GM04503 (cell line): Measurements from ENCODE around the gene UPF2.
"Not testable (repeated sequence)": the region's sequence is repeated elsewhere in the genome, so short reads cannot be mapped to it uniquely, and the experiment has no call there.

Experiments
- DNase-seq: peaks from one replicate; pipeline ENCODE4 v3.0.0-alpha.2; 2012; ENCODE audit warnings: low read depth

UPF2 gene

GRCh38 chr10:11901833-11902475 lies 140.7 kb downstream of the UPF2 start:
- DNase-seq: no peak

DNA sequence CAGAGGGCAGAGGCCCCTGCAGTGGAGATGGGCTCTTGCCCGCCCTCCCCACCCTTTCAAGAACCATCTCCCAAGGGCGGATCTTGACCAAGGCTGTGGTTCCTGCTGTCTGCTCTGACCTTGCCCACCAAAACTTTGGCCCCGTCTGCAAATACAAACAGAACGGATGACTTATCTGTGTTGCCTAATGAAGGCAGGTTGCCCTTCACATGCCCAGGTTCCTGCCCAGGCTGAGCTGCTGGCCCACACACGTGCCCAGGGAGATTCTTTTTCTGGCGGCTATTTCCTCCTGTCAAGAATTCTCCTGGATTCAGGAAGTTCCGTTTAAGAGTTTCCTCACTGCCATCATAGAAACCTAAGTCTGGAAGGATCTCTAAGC lies 141.2 kb downstream of the UPF2 start:
- DNase-seq: no peak

- DNase-seq: no peak
These were observed 141.6 kb downstream of the UPF2 start for GRCh38 chr10:11901036-11901301.

DNA sequence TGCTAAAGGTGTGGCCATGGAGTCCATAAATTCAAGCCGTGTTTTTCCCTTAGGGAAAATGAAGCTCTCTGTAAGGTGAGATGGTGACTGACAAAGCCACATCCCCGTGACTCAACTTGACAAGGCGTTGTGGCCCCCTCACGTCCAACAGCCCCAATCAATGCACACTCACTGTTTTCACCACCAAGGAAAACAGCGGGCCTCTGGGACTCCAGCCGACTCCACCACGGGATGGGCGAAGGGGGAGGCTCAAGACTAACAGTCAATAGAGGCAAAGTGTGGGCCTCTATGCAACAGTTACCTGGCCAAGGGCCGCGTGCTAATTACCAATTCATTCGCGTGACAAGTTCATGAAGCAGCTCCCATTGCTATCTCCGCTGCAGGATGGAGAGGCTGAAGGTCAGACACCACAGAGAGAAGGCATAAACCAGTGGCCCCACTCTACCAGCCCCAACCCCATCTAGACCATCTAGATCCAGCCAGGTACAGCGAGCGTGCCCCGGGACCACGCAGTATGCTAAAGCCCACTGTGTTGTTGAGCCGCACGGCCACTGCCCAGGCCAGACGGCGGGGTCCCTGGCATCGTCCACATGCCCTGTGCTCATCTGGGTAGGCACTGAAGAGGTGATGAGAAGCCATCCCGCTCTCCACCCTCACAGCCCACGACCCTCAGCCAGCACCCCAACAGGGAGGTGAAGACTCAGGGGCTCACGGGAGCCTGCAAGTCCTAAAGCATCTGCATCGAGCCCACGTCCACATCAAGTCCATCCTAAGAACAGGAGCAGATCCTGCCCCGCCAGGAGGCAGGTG lies 143.3 kb downstream of the UPF2 start:
- no peak for DNase-seq

DNA sequence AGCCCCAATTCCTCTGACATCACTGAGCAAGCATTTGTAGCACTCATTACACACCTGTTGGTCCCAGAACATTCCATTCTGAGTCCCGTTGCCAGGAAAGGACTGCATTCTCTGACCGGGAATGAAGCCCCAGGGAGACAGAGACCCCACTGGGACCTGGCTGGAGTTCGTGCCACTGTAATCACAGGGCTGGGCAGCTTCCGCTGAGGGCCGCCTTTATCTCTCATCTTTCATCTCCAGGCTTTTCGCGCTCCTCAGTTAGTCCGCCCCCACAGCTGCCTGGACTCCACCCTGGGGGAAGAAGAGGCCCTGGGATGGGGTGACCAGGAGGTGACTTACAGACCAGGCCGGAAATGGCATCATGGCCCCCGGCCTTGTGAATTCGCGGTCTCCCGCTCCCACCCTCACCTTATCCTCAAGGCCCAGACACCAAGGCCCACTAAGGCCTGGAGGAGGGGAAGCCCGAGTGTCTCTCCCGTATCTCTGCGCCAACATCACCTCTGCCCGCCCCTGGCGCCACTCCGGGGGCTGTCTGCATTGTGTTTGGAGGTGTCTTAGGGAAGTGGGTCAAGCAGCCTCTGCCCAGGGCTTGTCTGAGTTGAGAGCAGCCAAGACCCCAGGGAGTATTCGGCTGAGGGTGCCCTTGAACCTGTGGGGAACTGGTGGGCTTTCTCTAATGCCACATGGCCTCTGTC lies 144.1 kb downstream of the UPF2 start:
- no peak for DNase-seq

GRCh38 chr10:11898033-11898371 lies 144.6 kb downstream of the UPF2 start:
- no peak for DNase-seq

DNA sequence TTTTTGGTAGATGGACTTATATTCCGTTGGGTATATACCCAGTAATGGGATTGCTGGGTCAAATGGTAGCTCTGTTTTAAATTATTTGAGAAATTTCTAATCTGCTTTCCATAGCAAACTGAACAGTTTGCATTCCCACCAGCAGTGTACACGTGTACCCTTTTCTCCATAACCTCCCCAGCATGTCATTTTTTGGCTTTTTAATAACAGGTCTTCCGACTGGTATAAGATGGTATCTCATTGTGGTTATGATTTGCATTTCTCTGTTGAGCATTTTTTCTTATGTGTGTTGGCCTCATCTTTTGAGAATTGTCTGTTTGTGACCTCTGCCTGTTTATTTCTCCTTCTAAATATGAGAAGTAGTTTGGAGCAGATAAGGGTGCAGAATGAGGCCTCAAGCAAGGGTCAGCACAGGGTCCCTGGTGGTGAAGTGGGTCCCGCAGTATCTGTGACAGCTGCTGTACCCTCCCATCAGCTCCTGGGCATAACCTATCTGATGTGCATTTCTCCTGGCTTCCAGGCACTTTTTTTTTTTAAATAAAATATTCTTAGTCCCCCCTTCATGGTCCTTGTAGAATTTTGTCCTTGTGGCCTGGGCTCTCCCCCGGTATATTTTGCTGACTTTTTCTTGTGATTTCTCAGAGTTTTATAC lies 145.9 kb downstream of the UPF2 start:
- no peak for DNase-seq

- DNase-seq: no peak
These were observed 147.0 kb downstream of the UPF2 start for GRCh38 chr10:11895598-11895997.

DNA sequence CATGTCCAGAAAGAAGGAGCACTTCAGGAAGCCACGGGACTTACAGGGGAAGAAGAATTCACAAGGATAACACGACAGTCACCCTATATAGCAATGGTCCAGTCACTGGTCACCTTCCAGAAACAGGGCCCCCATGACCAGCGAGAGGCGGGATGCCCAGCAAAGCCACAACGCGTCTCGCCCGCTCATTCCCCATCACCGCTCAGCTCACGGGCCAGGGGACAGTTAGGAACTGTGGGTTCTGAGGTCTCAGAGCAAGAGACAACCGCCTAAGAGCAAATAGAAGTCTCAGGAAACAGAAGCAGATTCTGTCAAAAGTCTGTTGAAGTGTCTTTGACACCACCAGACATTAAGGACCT lies 147.5 kb downstream of the UPF2 start:
- DNase-seq: no peak

DNA sequence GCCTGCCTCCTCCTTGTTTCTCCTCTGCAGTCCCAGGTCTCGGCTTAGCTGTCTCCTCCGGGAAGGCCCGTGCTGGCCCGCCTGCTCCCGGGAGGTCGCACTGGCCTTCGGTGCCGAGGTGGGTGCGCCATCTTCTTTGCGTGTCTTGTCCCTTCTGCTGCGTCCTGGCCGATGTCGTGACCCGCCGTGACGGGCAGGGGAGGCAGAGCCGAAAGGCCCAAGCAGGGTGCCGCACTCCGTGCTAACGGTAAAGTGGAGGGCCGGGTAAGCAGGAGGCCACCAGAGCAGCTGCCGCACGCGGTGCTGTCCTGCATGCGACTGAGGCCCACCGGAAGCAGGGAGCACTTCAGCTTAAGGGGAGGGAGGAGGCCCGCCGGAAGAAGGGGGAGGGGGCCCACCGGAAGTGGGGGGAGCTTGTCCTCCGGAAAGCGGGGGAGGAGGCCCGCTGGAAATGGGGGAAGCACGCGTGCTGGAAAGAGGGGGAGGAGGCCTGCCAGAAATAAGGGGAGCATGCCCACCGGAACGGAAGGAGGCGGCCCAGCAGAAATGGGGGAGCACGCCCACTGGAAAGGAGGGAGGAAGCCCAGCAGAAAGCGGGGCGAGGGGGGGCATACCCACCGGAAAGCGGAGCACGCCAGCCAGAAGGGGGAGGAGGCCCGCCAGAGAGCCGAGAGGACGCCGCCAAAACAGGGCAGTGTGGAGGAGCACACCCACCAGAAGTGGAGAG lies 148.1 kb downstream of the UPF2 start:
- no peak for DNase-seq

DNA sequence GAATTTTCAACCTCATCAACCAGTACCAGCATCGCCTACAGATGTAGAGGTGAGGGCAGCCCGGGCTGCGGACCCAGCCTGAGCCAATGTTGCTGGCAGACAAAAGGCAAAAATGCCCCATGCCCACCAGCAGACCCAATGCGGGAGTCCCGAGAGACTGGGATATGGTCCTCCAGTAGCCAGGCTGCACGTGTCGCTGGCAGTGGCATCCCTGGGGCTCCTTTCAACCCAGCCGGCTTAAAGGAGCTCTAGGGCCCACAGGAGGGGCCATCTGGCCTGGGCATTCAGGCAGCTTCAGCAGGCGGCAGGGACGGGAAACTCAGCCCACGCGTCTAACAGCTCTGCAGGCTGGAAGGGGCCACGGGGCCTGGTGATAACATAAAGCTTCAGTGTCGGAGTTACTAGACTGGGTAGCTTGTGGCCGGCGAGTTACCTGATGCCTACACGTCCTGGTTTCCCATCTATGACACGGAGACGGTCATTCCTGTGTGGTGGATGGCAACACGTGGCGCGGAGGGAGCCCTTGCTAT lies 148.8 kb downstream of the UPF2 start:
- DNase-seq: no peak

DNA sequence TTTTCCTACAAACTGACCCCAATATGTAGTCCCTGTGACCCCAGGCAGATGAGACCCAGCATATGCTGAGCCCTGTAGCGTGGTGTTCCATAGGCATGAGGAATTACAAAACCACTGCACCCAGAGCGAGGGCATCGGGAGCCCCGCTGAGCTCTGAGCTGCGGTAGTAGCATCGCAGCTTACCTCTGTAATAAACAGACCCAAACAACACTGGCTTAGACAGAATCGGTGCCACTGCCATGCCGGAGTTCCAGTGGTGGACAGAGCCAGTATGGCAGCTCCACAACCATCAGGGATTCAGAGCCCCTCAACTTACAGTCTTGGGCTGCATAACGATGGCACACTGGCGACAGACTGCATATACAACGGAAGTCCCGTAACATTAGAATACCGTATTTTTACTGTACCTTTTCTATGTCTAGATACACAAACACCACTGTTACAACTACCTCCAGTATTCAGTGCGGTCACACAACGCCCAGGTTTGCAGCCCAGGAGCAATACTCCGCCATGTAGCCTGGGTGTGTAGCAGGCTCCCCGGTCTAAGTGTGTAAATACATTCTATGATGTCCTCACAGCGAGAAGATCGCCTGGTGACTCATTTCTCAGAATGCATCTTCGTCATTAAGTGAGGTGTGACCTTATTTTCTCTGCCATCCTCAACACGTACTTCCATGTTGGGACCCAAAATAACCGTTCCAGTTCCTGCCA lies 150.7 kb downstream of the UPF2 start:
- no peak for DNase-seq

DNA sequence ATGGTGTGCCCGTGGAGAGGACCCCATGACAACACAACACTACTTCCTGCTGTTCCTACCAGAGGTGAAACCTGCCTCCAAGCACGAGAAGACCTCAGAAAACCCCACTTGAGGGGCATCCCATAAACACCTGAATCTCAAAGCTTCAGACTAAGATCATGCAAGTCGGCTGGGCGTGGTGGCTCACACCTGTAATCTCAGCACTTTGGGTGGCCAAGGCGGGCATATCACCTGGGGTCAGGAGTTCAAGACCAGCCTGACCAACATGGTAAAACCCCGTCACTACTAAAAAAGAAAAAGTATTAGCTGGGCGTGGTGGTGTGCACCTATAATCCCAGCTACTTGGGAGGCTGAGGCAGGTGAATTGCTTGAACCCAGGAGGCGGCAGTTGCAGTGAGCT lies 153.3 kb downstream of the UPF2 start:
- DNase-seq: not testable (repeated sequence)

- DNase-seq: no peak
These were observed 155.0 kb downstream of the UPF2 start for GRCh38 chr10:11887381-11888227.

GRCh38 chr10:11886851-11887250 lies 155.8 kb downstream of the UPF2 start:
- no peak for DNase-seq

- DNase-seq: no peak
These were observed 156.5 kb downstream of the UPF2 start for GRCh38 chr10:11886138-11886474.

DNA sequence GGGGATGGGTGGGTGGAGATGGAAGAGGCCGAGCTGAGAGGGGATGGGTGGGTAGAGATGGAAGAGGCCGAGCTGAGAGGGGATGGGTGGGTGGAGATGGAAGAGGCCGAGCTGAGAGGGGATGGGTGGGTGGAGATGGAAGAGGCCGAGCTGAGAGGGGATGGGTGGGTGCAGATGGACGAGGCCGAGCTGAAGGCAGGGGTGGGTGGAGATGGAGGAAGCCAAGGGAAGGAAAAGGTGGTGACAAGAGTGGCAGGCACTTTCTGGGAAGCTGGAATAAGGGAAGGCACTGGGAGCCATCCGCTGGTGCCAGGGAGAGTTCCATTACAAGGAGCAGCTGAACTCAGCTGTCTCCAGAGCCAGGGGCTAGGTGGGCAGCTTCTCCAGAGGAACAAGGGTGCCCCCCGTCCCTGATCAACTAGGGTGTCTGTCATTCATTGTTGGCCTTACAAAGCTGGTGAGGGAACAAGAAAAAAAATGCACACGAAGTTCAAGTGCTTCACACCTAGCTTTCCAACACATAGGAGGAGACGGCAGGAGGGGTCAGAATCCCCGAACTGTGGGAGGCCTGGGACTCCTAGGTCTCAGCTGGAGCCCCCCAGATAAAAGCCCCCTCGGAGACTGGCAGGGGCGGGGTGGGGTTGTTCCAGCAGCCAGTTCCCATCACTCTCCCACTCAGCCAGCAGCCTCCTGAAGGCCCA lies 157.0 kb downstream of the UPF2 start:
- DNase-seq: no peak

DNA sequence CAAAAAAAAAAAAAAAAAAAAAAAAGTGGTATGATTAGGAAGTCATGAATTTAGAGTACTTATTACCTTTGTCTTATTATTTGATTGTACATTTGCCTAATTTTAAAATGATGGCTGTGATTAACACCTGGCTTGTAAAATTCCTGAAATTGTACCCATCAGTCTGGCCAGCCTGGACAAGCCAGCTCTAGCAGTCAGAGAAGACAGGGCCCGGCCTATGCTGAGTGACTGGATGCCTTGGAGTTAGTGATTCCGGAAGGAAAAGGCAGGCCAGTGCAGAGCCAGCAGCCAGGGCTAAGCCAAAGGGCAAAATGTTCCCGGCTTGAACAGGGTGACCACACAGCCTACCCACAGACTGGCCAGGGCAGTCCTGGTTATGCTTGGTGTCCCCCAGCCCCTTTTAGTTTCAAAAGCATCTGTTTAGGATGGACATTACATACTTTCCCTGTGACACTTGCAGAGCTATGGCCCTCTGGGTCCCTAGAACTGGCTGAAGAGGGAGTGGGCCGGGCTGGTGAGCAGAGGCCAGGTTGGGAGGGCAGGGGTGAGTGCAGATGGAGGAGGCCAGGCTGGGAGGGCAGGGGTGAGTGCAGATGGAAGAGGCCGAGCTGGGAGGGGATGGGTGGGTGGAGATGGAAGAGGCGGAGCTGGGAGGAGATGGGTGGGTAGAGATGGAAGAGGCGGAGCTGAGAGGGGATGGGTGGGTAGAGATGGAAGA lies 157.7 kb downstream of the UPF2 start:
- DNase-seq: no peak

GRCh38 chr10:11882646-11883375 lies 159.8 kb downstream of the UPF2 start:
- no peak for DNase-seq
